Esophagus squamous epithelium (tissue), 4 donors: ENCODE measurements around the gene COG5.

Experiments
- CTCF ChIP-seq, 6 experiments: fragments of 450-650 bp in 4 of 6; fragments of 200-600 bp in 2 of 6; sonication (generic) in 2 of 6; IDR thresholded peaks; one replicate each; pipeline ENCODE4 v1.5.1; 2016 to 2019; ENCODE audit warnings: antibody characterized with exemption in 6 of 6, mild to moderate bottlenecking in 4 of 6, moderate library complexity in 4 of 6
- POLR2A ChIP-seq, 4 donors: fragments of 450-650 bp; IDR thresholded peaks; one replicate each; pipeline ENCODE4 v1.6.1; 2017; ENCODE audit warnings: antibody characterized with exemption in 4 of 4, mild to moderate bottlenecking in 4 of 4, moderate library complexity in 3 of 4

- TF ChIP-seq POLR2A (IDR thresholded peaks at IDR 0.05) (no peak), CTCF (IDR thresholded peaks at IDR 0.05) (no peak)
These were observed 357.6 kb downstream of the COG5 start for GRCh38 chr7:107206136-107206535.
